ENCODE measurements around the gene GGA3.
A peak's percentile ranks its signal among the peaks of the same experiment; 100 is the strongest.

GGA3 gene

DNA sequence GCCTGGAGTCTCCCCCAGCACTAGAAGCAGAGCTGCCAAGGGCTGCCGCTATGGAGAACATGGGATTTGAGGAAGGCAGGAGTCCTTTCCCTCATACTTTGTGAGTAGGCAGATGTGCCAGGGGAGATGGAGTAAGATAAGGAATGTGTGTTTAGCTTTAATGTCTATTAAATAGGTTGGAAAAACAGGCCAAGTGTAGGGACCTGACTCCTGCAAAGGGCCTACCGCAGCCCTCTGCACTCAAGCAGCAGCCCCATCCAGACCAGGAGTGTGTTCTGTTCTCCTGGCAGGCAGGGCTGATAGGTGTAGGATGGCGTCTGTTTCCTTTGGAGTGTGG lies 11.4 kb upstream of the GGA3 start:
- CTCF ChIA-PET = interaction anchor here (1.1 kb wide), 1 partner anchor 129 kb away, joined by 5 read pairs; no protein-coding TSS in a partner anchor
- TF ChIP-seq FOXK2 (IDR thresholded peaks at IDR 0.05) (no peak), L3MBTL2 (conservative IDR thresholded peaks at IDR 0.05) (no peak), ELF4 (IDR thresholded peaks at IDR 0.05) (no peak), ZNF384 (IDR thresholded peaks at IDR 0.05) (no peak), FOXA1 (IDR thresholded peaks at IDR 0.05) (no peak), NFRKB (IDR thresholded peaks at IDR 0.05) (no peak), TARDBP (IDR thresholded peaks at IDR 0.05) (no peak), SUZ12 (IDR thresholded peaks at IDR 0.05) (no peak), BHLHE40 (IDR thresholded peaks at IDR 0.05; ENCODE audit: borderline replicate concordance) (no peak)
- POLR2A ChIA-PET = interaction anchor here (0.8 to 6.4 kb wide), 7 partner anchors 9 to 139 kb away, joined by 3 to 120 read pairs (median 4); partner anchors contain the start of genes GGA3, GRB2, MRPS7 and SLC25A19
- DNase-seq (ENCODE audit: extremely low spot score) = no peak

- TF ChIP-seq HDGF (IDR thresholded peaks at IDR 0.05; ENCODE audit: borderline replicate concordance) (peak; percentile 72; the same call in 1 of the 2 replicates), SUZ12 (IDR thresholded peaks at IDR 0.05) (no peak)
- POLR2A ChIA-PET = interaction anchor here (0.8 to 6.4 kb wide), 13 partner anchors 9 to 140 kb away, joined by 3 to 120 read pairs (median 8); partner anchors contain the start of genes GGA3, GRB2, MRPS7 and SLC25A19
- DNase-seq (ENCODE audit: extremely low spot score) = no peak
- CTCF ChIA-PET = interaction anchor here (0.6 to 2.0 kb wide), 5 partner anchors 11 to 361 kb away, joined by 3 to 28 read pairs (median 5); partner anchors contain the start of genes GGA3, MRPS7, SLC25A19 and SMIM5
Observed at GRCh38 chr17:75271955-75272847, 10.8 kb upstream of the GGA3 start.

GRCh38 chr17:75271233-75271954 lies 10.0 kb upstream of the GGA3 start:
- peak; percentile 95 for DNase-seq (ENCODE audit: extremely low spot score)

DNA sequence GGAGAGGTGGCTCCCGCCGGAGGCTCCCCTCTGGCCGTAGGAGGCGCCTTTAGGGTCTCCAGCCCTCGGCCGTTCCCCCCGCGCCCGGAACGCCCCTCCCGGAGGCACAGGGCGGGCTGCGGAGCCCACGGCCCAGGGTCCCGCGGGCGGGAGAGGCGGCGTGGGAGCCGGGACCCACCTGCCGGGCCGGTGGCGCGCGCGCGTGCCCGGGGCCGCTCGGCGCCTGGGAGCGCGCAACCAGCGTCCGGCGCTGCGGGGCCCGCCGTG lies 9.5 kb upstream of the GGA3 start, which contains the start of gene MIF4GD:
Gene MIF4GD, minus strand, starts transcription at position 266 of the 267 bp plus-strand sequence. CDS start 1,036 bp downstream, outside the sequence.
- POLR2A ChIA-PET = interaction anchor here (0.6 to 6.4 kb wide), 50 partner anchors 10 to 509 kb away, joined by 3 to 120 read pairs (median 4); partner anchors contain the start of genes GGA3, GRB2, HID1 and JPT1
- DNase-seq (ENCODE audit: extremely low spot score) = no peak
- peak; percentile 82 for TF ChIP-seq ARNT (IDR thresholded peaks at IDR 0.05)
- TF ChIP-seq CTBP1 (IDR thresholded peaks at IDR 0.05; ENCODE audit: borderline replicate concordance) = no peak
- TF ChIP-seq FOXM1 (IDR thresholded peaks at IDR 0.05; ENCODE audit: borderline replicate concordance) = 0 out of 2 replicates have a peak, but pooled peaks have one; percentile 55
- CTCF ChIA-PET = interaction anchor here (0.6 to 2.7 kb wide), 38 partner anchors 9 to 310 kb away, joined by 3 to 28 read pairs (median 5); partner anchors contain the start of genes ARMC7, GGA3, GRB2 and MRPS7

More at GRCh38 chr17:75271233-75271954, 10.0 kb upstream of the GGA3 start:
- TF ChIP-seq, protein P1, sequence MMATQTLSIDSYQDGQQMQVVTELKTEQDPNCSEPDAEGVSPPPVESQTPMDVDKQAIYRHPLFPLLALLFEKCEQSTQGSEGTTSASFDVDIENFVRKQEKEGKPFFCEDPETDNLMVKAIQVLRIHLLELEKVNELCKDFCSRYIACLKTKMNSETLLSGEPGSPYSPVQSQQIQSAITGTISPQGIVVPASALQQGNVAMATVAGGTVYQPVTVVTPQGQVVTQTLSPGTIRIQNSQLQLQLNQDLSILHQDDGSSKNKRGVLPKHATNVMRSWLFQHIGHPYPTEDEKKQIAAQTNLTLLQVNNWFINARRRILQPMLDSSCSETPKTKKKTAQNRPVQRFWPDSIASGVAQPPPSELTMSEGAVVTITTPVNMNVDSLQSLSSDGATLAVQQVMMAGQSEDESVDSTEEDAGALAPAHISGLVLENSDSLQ (IDR thresholded peaks at IDR 0.05) = no peak
- TF ChIP-seq FOXM1 (IDR thresholded peaks at IDR 0.05; ENCODE audit: borderline replicate concordance) (no peak; the same call in 1 of the 2 replicates), FOXA1 (IDR thresholded peaks at IDR 0.05) (no peak), L3MBTL2 (conservative IDR thresholded peaks at IDR 0.05) (peak; percentile 73), ELF4 (IDR thresholded peaks at IDR 0.05) (no peak), ARNT (IDR thresholded peaks at IDR 0.05) (no peak), CTBP1 (IDR thresholded peaks at IDR 0.05; ENCODE audit: borderline replicate concordance) (no peak), TARDBP (IDR thresholded peaks at IDR 0.05) (peak; percentile 80), FOXK2 (IDR thresholded peaks at IDR 0.05) (no peak), HDGF (IDR thresholded peaks at IDR 0.05; ENCODE audit: borderline replicate concordance) (no peak), NFRKB (IDR thresholded peaks at IDR 0.05) (no peak), SP1 (IDR thresholded peaks at IDR 0.05) (no peak), LEF1 (IDR thresholded peaks at IDR 0.05; ENCODE audit: borderline replicate concordance) (0 out of 2 replicates have a peak, but pooled peaks have one; percentile 4), BHLHE40 (IDR thresholded peaks at IDR 0.05; ENCODE audit: borderline replicate concordance) (no peak), SUZ12 (IDR thresholded peaks at IDR 0.05) (no peak), ZNF384 (IDR thresholded peaks at IDR 0.05) (no peak)
- ChIA-PET POLR2A (interaction anchor here (0.6 to 6.4 kb wide), 48 partner anchors 10 to 509 kb away, joined by 3 to 120 read pairs (median 4); partner anchors contain the start of genes GGA3, GRB2, HID1 and JPT1), CTCF (interaction anchor here (0.6 to 2.7 kb wide), 38 partner anchors 9 to 362 kb away, joined by 3 to 28 read pairs (median 5); partner anchors contain the start of genes ARMC7, GGA3, GRB2 and MRPS7)

- POLR2A ChIA-PET = interaction anchor here (0.6 to 6.4 kb wide), 48 partner anchors 9 to 510 kb away, joined by 3 to 120 read pairs (median 5); partner anchors contain the start of genes GGA3, GRB2, HID1 and JPT1
- no peak for TF ChIP-seq FOXA1 (IDR thresholded peaks at IDR 0.05)
- TF ChIP-seq LEF1 (IDR thresholded peaks at IDR 0.05; ENCODE audit: borderline replicate concordance) = no peak
- TF ChIP-seq SUZ12 (IDR thresholded peaks at IDR 0.05) = no peak
- CTCF ChIA-PET = interaction anchor here (0.6 to 2.7 kb wide), 37 partner anchors 9 to 309 kb away, joined by 3 to 28 read pairs (median 5); partner anchors contain the start of genes ARMC7, GGA3, GRB2 and MRPS7
- DNase-seq (ENCODE audit: extremely low spot score) = peak; percentile 66
Observed at GRCh38 chr17:75270218-75270965, 9.0 kb upstream of the GGA3 start.

DNA sequence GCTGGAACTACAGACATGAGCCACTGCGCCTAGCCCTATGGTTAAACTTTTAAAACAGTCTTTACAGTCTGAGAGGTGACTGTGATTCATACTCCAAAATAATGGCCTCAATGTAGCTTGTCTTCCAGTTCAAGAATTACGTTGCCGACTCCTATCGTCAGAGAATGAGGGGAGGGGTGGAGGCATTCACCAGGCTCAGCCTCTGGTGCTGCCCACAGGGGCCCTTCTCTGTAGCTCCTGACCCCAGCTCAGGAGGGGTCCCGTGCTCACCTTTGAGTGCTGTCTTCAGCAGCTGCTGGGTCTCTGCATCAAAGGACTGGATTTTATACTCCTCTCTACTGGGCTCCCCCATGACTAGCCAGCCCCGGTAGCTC lies 8.4 kb upstream of the GGA3 start:
- TF ChIP-seq, protein P1 (IDR thresholded peaks at IDR 0.05) = no peak
- TF ChIP-seq LEF1 (IDR thresholded peaks at IDR 0.05; ENCODE audit: borderline replicate concordance) (no peak), ARNT (IDR thresholded peaks at IDR 0.05) (no peak), FOXK2 (IDR thresholded peaks at IDR 0.05) (no peak), L3MBTL2 (conservative IDR thresholded peaks at IDR 0.05) (no peak)
- DNase-seq (ENCODE audit: extremely low spot score) = no peak
- POLR2A ChIA-PET = interaction anchor here (1.0 to 6.4 kb wide), 22 partner anchors 8 to 510 kb away, joined by 3 to 120 read pairs (median 8); partner anchors contain the start of genes GGA3, GRB2, MRPL58 and MRPS7
- CTCF ChIA-PET = interaction anchor here (1.4 to 2.7 kb wide), 8 partner anchors 8 to 309 kb away, joined by 4 to 26 read pairs (median 8); partner anchors contain the start of genes GGA3, GRB2 and MRPS7

Data from HEK293T (cell line).